ENCODE data around the gene NT5C1B.

- TF ChIP-seq CTCF (IDR thresholded peaks at IDR 0.05 in 8 of 11, conservative IDR thresholded peaks at IDR 0.05 in 3 of 11) (no peak), POLR2AphosphoS5 (IDR thresholded peaks at IDR 0.05) (no peak)
Measured at GRCh38 chr2:18620867-18621632, 31.7 kb upstream of the NT5C1B start.
